Measurements from ENCODE around the gene COL7A1.

The COL7A1 gene

DNA sequence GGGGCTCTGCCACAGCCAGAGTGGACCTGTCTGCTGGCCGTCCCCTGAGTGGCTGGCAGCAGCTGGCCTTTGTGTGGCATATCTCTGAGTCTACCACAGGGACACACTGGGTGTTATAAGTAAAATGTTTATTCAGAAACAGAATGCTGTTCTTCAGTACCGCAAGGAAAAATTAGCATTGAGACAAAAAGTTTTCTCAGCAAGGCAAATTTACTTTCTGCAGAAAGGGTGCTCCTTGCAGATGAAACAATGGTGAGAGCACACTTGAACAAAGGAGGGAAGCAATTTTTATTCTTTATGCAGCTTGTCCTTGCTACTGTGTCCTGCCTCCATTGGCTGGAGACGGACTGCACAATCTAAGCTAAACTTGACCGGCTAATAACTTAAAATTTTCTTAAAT is 22.4 kb upstream of the COL7A1 start:
- no peak for DNase-seq

GRCh38 chr3:48614044-48614443 is 18.9 kb upstream of the COL7A1 start:
- DNase-seq, result peak; percentile 80

GRCh38 chr3:48612309-48612708 is 17.2 kb upstream of the COL7A1 start:
- no peak for DNase-seq

DNA sequence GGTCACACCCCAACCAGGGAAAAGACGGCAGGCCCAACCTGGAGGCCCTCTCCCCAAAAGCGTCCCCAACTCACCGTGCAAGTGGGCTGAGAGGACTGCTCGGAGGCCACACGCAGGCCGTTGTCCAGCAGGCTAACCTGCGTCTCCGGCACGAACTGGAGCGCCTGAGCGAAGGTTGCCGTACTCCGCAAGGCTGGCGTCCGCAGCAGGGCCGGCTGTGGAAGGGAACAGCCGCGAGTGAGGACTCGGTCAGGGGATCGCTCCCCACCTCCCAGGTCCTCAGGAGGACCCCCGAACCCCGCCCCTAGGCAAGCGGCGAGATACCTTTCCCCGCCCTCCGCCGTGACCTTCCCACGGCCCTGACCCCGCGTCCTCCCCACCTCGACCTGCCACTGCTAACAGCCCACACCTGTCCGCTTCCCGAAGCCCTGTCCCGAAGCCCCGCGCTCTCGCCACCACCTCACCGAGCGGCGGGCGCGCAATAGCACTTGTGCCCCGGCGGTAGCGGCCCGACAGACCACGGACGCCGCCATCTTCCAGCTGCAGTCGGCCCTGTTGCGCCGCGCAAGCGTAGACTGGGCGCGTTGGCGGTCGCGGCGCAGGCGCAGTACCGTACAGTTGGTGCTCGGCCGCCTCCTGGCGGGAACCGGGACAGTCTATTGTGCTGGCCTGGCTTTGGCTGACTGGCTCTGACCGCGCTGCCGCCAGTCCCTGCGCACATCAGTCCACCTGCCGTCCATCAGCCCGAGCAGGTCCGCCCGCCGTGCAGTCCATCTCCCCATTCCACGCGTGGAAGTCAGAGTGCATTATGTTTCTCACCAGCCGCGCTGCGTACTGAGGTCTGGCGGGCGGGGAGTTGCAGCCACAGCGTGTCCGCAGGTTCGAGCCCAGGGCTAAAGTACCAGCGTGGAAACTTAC is 14.2 kb upstream of the COL7A1 start, which contains the start of gene UQCRC1:
UQCRC1 (minus strand) TSS at position 559 of the 918 bp plus-strand sequence; CDS start at position 533, 26 bp downstream.
- peak; percentile 96 for DNase-seq

- DNase-seq, result peak; percentile 27
These were observed 12.4 kb upstream of the COL7A1 start for GRCh38 chr3:48607519-48607918.

DNA sequence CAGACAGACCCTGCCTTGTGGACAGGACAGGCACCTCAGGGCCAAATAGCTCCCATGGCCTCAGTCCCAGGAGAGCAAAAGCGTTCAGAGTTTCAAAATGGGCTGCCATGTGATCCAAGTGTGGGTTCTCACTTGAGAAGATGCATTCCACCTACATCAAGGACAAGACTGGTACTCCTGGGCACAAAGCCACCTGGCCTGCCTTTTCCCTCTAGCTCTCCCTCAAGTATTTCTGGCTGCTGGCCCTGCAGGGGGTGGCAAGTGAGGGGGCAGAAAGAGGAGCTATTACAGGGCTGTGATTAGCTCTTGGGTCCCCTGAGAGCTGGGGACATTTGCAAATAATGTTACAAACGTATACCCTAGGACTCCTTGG is 6.5 kb upstream of the COL7A1 start:
- no peak for DNase-seq

DNA sequence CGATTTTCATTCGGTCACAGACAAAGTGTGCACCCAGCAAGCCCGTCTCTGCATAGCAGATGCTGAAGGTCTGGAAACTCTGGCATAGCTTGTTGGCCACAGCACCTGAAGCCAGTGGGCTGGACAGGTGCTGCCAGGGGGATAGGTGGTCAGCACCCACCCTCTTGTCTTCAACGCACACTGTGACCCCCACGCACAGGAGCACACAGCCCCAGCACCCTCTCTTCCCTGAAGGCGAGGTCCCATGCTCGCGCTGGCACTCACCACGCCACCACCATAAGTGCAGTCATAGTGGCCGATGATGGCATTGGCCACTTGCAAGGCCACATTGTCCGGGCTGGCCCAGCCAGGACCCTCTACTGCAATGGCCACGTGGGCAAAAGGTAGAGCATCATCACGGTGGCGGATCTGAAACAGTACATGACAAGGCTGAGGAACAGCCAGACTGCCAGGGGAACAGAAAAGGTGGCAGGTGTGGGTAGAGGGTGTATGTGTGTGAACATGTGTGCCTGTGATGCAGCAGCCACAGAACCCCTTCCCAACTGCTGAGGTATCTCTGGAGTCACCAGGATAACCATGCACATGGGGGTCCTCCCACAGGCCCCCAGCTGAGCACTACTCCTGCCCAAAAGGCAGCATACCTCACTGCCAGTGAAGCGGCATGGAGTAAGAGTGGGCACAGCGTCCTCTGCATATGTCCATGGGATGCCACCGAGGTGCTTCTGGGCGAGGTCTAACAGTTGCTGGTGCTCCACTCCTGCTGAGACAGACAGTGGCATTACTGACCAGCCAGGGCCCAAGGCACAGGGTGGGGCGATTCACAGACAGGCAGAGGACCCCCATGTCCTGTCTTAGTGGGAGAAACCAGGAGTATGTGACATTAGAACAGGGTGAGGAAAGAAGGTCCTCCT is 5.8 kb upstream of the COL7A1 start:
- no peak for DNase-seq

- no peak for DNase-seq
These were observed 4.6 kb upstream of the COL7A1 start for GRCh38 chr3:48599509-48600285.

DNA sequence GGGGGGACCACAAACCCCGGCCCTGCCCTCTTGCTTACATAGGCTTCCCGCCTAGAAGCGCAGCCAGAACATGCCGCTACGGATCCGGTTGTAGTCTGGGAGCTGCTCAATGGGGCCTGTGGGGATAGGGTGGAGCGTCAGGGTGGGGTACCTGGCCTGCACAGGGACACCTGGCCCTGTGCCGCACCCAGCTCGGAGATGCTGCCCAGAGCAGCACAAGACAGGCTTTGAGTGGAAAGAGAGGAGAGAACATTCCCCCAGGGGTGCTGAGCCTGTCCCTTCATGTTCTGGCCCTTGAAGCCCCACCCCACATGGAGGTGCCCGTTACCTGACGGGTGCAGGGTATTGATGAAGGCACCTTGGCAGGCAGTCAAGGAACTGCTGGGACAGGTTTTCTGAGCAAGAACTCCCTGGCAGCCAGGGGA is 4.0 kb upstream of the COL7A1 start:
- no peak for DNase-seq

GRCh38 chr3:48598323-48599076 is 3.4 kb upstream of the COL7A1 start:
- no peak for DNase-seq

DNA sequence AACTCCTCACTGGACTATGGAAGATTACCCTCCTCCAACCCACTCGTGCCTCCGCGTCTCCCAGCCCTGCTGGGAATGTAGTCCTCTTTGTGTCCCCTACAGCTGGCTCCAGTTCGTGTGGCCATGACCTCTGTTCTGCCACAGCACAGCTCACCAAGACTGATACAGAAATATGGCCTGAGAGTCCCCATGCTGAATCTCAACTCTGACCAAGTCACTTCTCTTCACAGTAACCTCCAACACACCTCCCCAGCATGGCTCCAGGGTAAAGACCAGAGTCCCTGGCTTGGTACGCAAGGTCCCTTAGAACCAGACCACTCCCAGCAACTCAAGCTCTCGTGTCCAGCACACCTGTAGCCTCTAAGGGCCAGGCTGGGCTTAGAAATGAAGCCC is 2.3 kb upstream of the COL7A1 start:
- DNase-seq, result no peak

DNA sequence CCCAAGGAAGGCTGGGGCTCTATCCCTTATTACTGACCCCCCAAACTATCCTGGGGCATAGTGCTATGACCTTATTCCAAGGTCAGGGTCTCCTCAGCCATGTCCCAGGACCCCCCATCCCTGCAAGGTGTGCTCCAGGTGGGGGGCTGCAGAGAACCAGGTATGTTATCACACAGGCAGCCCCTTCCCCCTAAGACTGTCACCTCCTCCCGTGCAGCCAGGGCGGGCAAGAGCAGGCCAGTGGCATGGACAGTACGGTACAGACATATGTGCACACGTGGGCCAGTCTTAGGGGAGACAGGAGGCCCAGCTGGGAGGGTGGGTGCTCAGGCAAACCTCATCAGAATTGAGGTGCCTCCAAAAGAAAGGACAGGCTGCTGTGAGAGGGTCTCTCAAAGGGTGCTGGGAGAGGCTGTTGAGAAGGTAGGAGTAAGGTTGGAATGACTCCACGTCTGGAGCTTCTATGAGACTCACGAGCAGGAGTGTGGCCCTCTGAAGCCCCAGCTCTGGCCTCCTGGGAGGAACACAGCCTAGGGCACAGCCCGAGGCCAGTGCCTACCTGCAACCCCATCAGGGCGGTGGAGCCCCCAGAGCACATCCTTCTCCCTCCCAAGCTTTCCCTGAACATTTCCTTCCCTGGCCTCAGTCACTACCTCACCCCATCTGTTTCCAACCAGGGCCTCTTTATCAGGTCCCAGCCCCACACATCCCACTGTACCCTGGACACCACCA is 1.7 kb upstream of the COL7A1 start:
- DNase-seq, result no peak

- DNase-seq, result no peak
These were observed 1.0 kb upstream of the COL7A1 start for GRCh38 chr3:48596157-48596556.

DNA sequence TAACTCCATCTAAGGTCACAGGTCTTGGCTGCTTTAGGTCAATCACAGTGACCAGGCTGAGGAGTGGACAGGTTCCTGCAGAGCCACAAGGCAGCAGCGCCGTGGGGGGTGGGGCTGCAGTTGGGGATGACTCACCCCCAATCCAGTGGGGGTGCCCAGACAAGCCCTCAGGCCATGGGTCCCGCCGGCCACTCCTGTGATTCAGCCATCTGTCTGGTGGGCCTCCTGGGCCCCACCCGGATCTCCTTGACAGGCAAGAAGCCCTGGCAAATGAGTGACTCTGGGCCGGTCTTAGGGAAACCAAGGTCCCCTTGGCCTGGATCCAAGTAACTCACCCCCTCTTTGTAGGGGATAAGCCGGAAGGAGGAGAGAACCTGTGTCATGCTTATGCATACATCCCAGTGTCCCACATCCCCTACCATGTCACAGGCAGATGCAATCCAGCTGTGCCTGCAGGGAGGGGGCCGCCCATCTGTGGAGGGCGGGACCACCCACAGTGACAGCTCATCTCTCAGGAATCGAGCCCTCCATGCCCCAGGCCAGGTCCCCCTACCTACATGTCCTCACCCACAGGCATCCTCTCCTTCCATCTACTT is 495 bp upstream of the COL7A1 start:
- no peak for DNase-seq

DNA sequence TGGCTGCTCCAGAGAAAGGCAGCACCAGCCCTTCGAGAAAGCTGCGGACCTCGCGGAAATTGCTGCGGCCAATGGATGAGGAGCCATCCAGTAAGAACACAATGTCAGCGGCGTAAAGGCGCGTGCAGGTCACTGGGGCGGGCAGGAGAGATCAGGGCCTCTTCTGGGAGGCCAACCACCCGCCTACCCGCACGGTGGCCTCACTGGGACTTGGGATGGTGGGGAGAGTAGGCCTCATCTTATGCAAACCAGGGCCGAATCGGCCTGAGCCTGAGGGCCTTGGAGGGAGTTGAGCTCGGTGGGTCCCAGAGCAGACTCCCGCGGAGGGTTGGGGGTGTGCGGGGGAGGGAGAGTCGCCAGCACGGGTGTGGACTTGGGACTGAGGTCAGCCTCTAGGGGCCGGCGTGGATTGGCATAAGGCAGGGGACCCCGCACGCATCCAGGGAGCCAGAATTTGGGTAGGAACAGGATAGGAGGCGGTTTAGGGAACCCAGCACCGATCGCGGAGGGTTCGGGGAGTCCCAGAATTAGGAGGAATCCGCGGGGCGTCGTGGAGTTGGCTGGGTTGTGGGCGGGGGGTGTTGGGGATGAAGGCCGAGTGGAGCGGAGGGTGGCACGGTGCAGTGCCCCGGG is 596 bp downstream of the COL7A1 start:
- no peak for DNase-seq

GRCh38 chr3:48593337-48593736 is 1.8 kb downstream of the COL7A1 start:
- DNase-seq, result no peak

DNA sequence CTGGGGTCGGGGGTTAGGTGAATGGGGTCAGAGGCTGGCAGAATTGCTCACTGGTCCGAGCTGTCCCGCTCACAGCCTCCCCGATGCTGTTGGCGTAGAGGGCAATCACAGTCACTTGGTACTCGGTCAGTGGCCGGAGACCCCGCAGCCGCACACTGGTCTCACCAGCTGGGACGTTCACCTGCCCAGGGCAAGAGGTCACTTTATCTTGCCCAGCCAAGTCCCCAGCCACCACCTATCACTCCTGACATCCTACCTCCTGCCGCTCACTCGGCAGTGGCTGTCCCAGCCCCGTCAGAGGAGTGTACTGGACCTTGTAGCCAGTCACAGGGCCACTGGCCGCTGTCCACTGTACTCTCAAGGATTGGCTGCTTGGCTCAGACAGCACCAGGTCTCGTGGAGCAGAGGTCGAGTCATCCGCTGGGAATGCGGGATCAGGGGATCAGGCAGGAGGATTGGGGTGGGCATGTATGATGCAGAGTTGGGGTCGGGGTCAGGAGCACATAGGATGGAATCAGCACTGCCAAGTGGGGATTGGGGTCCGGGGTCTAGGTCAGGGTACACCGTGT is 2.5 kb downstream of the COL7A1 start:
- no peak for DNase-seq

- DNase-seq, result no peak
These were observed 3.1 kb downstream of the COL7A1 start for GRCh38 chr3:48591886-48592518.

DNA sequence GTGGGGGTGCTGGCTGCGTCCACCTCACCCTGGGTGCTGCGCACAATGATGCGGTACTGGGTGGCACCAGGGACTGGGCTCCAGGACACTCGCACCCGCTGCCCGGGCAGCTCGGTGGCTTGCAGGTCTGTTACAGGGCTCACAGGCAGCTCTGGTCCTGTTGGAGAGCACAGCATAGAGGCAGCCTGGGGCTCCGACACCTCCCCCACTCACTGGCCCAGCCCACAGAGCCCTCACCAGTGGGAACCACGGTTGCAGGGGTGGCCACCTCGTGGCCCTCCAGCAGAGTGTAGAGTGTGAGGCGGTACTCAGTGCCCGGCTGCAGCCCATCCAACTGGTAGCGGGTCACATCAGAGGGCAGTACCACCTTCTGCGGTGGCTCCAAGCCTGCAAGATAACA is 3.7 kb downstream of the COL7A1 start:
- no peak for DNase-seq

GRCh38 chr3:48588230-48588629 is 6.9 kb downstream of the COL7A1 start:
- no peak for DNase-seq

All from activated CD4-positive, alpha-beta T cell treated with anti-CD3 and anti-CD28 coated beads, Interleukin-10, Interleukin-2, amounts not matched to agents 100 ng/mL and 50 ng/mL, durations not matched to agents 16 hours and 8 hours (primary cell).